ENCODE data around the gene BSN. TPM values are rescaled to one million over a fixed set of nuclear protein-coding genes. Genes with fewer than 3 reads are reported as not detected.
"Not testable (repeated sequence)": the region's sequence is repeated elsewhere in the genome, so short reads cannot be mapped to it uniquely, and the experiment has no call there.

The BSN gene
- total RNA-seq, 1 experiment from 2014 or later, result 0.18 TPM

GRCh38 chr3:49689908-49690624 is 135.8 kb downstream of the BSN start:
- DNase-seq (ENCODE audit: low read depth), result not testable (repeated sequence)

- DNase-seq (ENCODE audit: low read depth), result not testable (repeated sequence)
These were observed 136.6 kb downstream of the BSN start for GRCh38 chr3:49690856-49691255.

GRCh38 chr3:49691481-49691880 is 137.2 kb downstream of the BSN start:
- not testable (repeated sequence) for DNase-seq (ENCODE audit: low read depth)

GRCh38 chr3:49694409-49695070 is 140.3 kb downstream of the BSN start:
- DNase-seq (ENCODE audit: low read depth), result not testable (repeated sequence)

GRCh38 chr3:49695350-49696015 is 141.2 kb downstream of the BSN start:
- DNase-seq (ENCODE audit: low read depth), result not testable (repeated sequence)

GRCh38 chr3:49699281-49699979 is 145.2 kb downstream of the BSN start:
- no peak for DNase-seq (ENCODE audit: low read depth)

GRCh38 chr3:49700014-49700413 is 145.7 kb downstream of the BSN start:
- DNase-seq (ENCODE audit: low read depth), result no peak

GRCh38 chr3:49700453-49701128 is 146.3 kb downstream of the BSN start:
- no peak for DNase-seq (ENCODE audit: low read depth)

- DNase-seq (ENCODE audit: low read depth), result no peak
These were observed 147.3 kb downstream of the BSN start for GRCh38 chr3:49701388-49702077.

- no peak for DNase-seq (ENCODE audit: low read depth)
These were observed 148.4 kb downstream of the BSN start for GRCh38 chr3:49702672-49703071.

- DNase-seq (ENCODE audit: low read depth), result peak; percentile 70
These were observed 149.2 kb downstream of the BSN start for GRCh38 chr3:49703443-49703927.

GRCh38 chr3:49703956-49704355 is 149.7 kb downstream of the BSN start:
- no peak for DNase-seq (ENCODE audit: low read depth)

GRCh38 chr3:49704629-49705028 is 150.4 kb downstream of the BSN start:
- DNase-seq (ENCODE audit: low read depth), result no peak

GRCh38 chr3:49705390-49705960 is 151.2 kb downstream of the BSN start:
- DNase-seq (ENCODE audit: low read depth), result no peak

GRCh38 chr3:49706456-49707112 is 152.3 kb downstream of the BSN start:
- no peak for DNase-seq (ENCODE audit: low read depth)

GRCh38 chr3:49707113-49707480 is 152.8 kb downstream of the BSN start:
- peak; percentile 32 for DNase-seq (ENCODE audit: low read depth)

- DNase-seq (ENCODE audit: low read depth), result no peak
These were observed 155.6 kb downstream of the BSN start for GRCh38 chr3:49709852-49710251.

- no peak for DNase-seq (ENCODE audit: low read depth)
These were observed 157.2 kb downstream of the BSN start for GRCh38 chr3:49711489-49711888.

- DNase-seq (ENCODE audit: low read depth), result no peak
These were observed 157.9 kb downstream of the BSN start for GRCh38 chr3:49712166-49712565.

Data from HT1080 (cell line).